GM18498 (cell line): ENCODE measurements around the gene GOLGA6C.
"Not testable (repeated sequence)": the region's sequence is repeated elsewhere in the genome, so short reads cannot be mapped to it uniquely, and the experiment has no call there.

ENCODE experiments used
- ATAC-seq: cut with Tn5 transposase; IDR thresholded peaks from one replicate; pipeline ENCODE4 v1.9.1; 2021; ENCODE audit warnings: mild to moderate bottlenecking, moderate library complexity; ENCODE audit not compliant: unreplicated experiment

GOLGA6C gene

DNA sequence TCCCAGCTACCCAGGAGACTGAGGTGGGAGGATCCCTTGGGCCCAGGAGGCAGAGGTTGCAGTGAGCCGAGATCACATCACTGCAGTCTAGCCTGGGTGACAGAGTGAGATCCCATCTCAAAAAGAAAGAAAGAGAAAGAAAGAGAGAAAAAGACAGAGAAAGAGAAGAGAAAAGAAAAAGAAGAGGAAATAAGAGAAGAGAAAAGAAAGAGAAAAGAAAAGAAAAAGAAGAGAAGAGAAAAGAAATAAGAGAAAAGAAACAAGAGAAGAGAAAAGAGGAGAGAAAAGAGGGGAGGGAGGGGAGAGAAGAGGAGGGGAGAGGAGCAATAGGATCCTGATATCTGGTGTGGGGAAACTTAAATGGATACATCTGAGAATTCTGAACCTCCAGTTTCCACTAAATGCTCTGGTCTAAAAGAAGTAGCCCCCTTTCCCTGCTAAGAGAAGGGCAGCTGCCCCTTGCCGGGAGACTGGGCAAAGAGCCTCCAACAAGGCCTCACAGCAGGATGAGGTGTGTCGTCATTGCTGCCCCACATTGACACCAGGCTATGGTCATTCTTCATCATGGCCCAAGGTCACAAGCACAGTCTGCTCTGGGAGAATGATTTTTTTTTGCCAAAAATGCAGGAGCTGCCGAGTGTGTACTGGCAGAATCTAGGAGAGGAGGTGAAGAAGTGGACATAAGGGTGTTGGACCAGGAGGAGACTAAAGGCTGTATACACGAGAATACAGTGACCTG lies 56.6 kb downstream of the GOLGA6C start:
- ATAC-seq, result no peak

DNA sequence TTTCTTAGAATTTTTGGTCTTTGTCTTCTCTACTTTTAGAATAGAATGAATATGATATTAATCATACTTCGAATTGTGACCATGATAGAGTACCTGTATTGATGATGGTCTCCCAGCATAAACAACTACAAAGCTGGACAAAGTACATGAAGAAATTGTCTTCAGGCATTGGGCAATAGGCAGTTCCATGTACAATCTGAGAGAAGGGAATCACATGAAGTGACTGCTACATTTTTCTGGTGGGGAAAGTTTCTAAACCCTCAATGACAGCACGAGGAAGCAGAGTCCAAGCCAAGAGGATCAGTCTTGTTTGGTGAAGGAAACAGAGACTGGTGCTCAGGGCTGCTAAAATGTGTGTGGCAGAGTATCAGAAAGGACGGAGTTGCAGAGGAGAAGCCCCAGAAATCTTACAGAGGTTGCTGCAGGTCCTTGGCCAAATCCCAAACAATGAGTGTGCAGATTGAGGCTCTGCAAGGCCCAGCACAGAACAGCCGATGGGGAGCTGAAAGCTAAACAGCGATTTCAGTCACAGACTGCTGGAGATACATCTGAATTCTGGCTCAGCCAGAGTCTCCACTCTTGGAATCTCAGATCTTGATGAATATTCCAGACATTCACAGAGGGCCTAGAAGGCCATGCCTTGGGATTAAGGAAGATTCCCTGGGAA lies 61.2 kb downstream of the GOLGA6C start:
- ATAC-seq, result not testable (repeated sequence)
